SU-DHL-6 (cell line): ENCODE measurements around the gene SEMA4C.

Source experiments
- H2AFZ ChIP-seq: fragments of 200-600 bp; sonication (generic); 2 replicates; pipeline ENCODE4 v1.6.1; 2014; ENCODE audit warnings: low read depth, mild to moderate bottlenecking, moderate library complexity, mixed read lengths, antibody characterized with exemption, low read length; ENCODE audit not compliant: severe bottlenecking
- H3F3A ChIP-seq: fragments of 200-600 bp; shearing (Covaris generic); 2 replicates; pipeline ENCODE4 v1.6.0; 2016; ENCODE audit warnings: antibody characterized with exemption, mild to moderate bottlenecking; ENCODE audit not compliant: insufficient read depth
- H3K27ac ChIP-seq: fragments of 200-600 bp; sonication (generic); 2 replicates; pipeline ENCODE4 v1.5.1; 2016; ENCODE audit warnings: low read depth, mild to moderate bottlenecking, low read length, moderate library complexity, mixed read lengths
- H3K27me3 ChIP-seq: fragments of 200-600 bp; sonication (generic), shearing (Covaris generic); 2 replicates; pipeline ENCODE4 v1.6.0; 2014; ENCODE audit warnings: mild to moderate bottlenecking, low read length
- H3K36me3 ChIP-seq: fragments of 200-600 bp; sonication (generic); 2 replicates; pipeline ENCODE4 v1.6.1; 2014; ENCODE audit warnings: mild to moderate bottlenecking, low read length, mixed read lengths
- H3K4me2 ChIP-seq: fragments of 300-600, 200-600 bp; shearing (Covaris generic), sonication (generic); 2 replicates; pipeline ENCODE4 v1.6.0; 2014; ENCODE audit warnings: low read length, low read depth, mild to moderate bottlenecking; ENCODE audit not compliant: poor library complexity, severe bottlenecking
- H3K4me3 ChIP-seq: fragments of 200-600 bp; sonication (generic); 2 replicates; pipeline ENCODE4 v1.5.1; 2014; ENCODE audit warnings: antibody characterized with exemption, low read length, mild to moderate bottlenecking, mixed read lengths; ENCODE audit not compliant: insufficient read depth, poor library complexity, severe bottlenecking
- H3K79me2 ChIP-seq: fragments of 200-600 bp; sonication (generic); 2 replicates; pipeline ENCODE4 v1.6.1; 2014; ENCODE audit warnings: mild to moderate bottlenecking, low read length, moderate library complexity; ENCODE audit not compliant: insufficient read depth
- H3K9ac ChIP-seq: fragments of 200-600 bp; sonication (generic); 2 replicates; pipeline ENCODE4 v1.7.0; 2014; ENCODE audit warnings: mild to moderate bottlenecking, low read length
- H3K9me2 ChIP-seq: fragments of 200-600 bp; sonication (generic); replicated peaks from 2 replicates; pipeline ENCODE4 v1.6.1; 2014; ENCODE audit warnings: low read length; ENCODE audit not compliant: insufficient read depth
- H3K9me3 ChIP-seq: fragments of 200-600 bp; sonication (generic); 2 replicates; pipeline ENCODE4 v1.6.1; 2014; ENCODE audit warnings: low read length, mixed read lengths; ENCODE audit not compliant: insufficient read depth
- H4K20me1 ChIP-seq: fragments of 200-600 bp; sonication (generic); 2 replicates; pipeline ENCODE4 v1.6.1; 2014; ENCODE audit warnings: low read depth, mild to moderate bottlenecking, antibody characterized with exemption, low read length, moderate library complexity, mixed read lengths
- CTCF ChIP-seq: fragments of 200-600 bp; sonication (generic); IDR thresholded peaks from one replicate; pipeline ENCODE4 v1.5.1; 2017; ENCODE audit warnings: antibody characterized with exemption, mild to moderate bottlenecking, low read length, moderate library complexity; ENCODE audit not compliant: insufficient read depth, poor library complexity, severe bottlenecking
- EZH2phosphoT487 ChIP-seq: fragments of 200-600 bp; sonication (generic), shearing (Covaris generic); conservative IDR thresholded peaks from 2 replicates; pipeline ENCODE4 v1.6.1; 2018; ENCODE audit warnings: mild to moderate bottlenecking, antibody characterized with exemption, low read length, moderate library complexity, mixed read lengths

The SEMA4C gene

GRCh38 chr2:96903815-96904214 lies 33.9 kb upstream of the SEMA4C start:
- no peak overlapping the region for H3K27ac ChIP-seq
- H3K9me2 ChIP-seq, result no peaks in the 10 kb centered on the region
- no peaks in the 10 kb centered on the region for H3K79me2 ChIP-seq
- no peak overlapping the region for H3K4me3 ChIP-seq
- H4K20me1 ChIP-seq, result no peaks in the 10 kb centered on the region
- H3K27me3 ChIP-seq, result no peaks in the 10 kb centered on the region
- no peaks in the 10 kb centered on the region for H3K36me3 ChIP-seq
- TF ChIP-seq CTCF (no peak), EZH2phosphoT487 (no peak)
- H3K9ac ChIP-seq, result no peak overlapping the region
- H3K4me2 ChIP-seq, result no peak overlapping the region
- H2AFZ ChIP-seq, result no peak overlapping the region
- no peaks in the 10 kb centered on the region for H3F3A ChIP-seq
- no peaks in the 10 kb centered on the region for H3K9me3 ChIP-seq

- H3K9me2 ChIP-seq, result no peaks in the 10 kb centered on the region
- no peak overlapping the region for H3K4me2 ChIP-seq
- no peak for TF ChIP-seq CTCF
- no peak for TF ChIP-seq EZH2phosphoT487
- H3F3A ChIP-seq, result no peaks in the 10 kb centered on the region
- H3K36me3 ChIP-seq, result no peaks in the 10 kb centered on the region
- no peaks in the 10 kb centered on the region for H3K79me2 ChIP-seq
- no peak overlapping the region for H3K27ac ChIP-seq
- H3K27me3 ChIP-seq, result no peaks in the 10 kb centered on the region
- H3K9ac ChIP-seq, result no peak overlapping the region
- H2AFZ ChIP-seq, result no peak overlapping the region
- no peaks in the 10 kb centered on the region for H4K20me1 ChIP-seq
- no peaks in the 10 kb centered on the region for H3K9me3 ChIP-seq
- no peak overlapping the region for H3K4me3 ChIP-seq
Observed at GRCh38 chr2:96903318-96903717, 33.4 kb upstream of the SEMA4C start.

- Histone ChIP-seq H3K4me2 (no peak overlapping the region), H3K36me3 (no peaks in the 10 kb centered on the region), H2AFZ (no peak overlapping the region), H3F3A (no peaks in the 10 kb centered on the region), H3K4me3 (no peak overlapping the region), H3K27ac (no peak overlapping the region), H3K9me2 (no peaks in the 10 kb centered on the region), H3K9me3 (no peaks in the 10 kb centered on the region), H3K9ac (no peak overlapping the region), H3K27me3 (no peaks in the 10 kb centered on the region), H3K79me2 (no peaks in the 10 kb centered on the region), H4K20me1 (no peaks in the 10 kb centered on the region)
- no peak for TF ChIP-seq EZH2phosphoT487
- no peak for TF ChIP-seq CTCF
Observed at GRCh38 chr2:96900237-96900636, 30.4 kb upstream of the SEMA4C start.

GRCh38 chr2:96899413-96899741 lies 29.5 kb upstream of the SEMA4C start:
- no peaks in the 10 kb centered on the region for H3K27me3 ChIP-seq
- no peak overlapping the region for H3K9ac ChIP-seq
- H3K4me2 ChIP-seq, result no peak overlapping the region
- H2AFZ ChIP-seq, result no peak overlapping the region
- no peaks in the 10 kb centered on the region for H3K36me3 ChIP-seq
- H3K4me3 ChIP-seq, result no peak overlapping the region
- H3K79me2 ChIP-seq, result no peaks in the 10 kb centered on the region
- H3K9me3 ChIP-seq, result no peaks in the 10 kb centered on the region
- TF ChIP-seq EZH2phosphoT487, result no peak
- TF ChIP-seq CTCF, result no peak
- no peaks in the 10 kb centered on the region for H3F3A ChIP-seq
- no peaks in the 10 kb centered on the region for H4K20me1 ChIP-seq
- no peak overlapping the region for H3K27ac ChIP-seq
- no peaks in the 10 kb centered on the region for H3K9me2 ChIP-seq
